HepG2 (cell line): ENCODE data around the gene CRNKL1. TPM values are rescaled to one million over a fixed set of nuclear protein-coding genes. Genes with fewer than 3 reads are reported as not detected.

Source experiments
- HIC2 ChIP-seq: sonication (generic); formaldehyde crosslinking; IDR thresholded peaks from 2 replicates; pipeline ENCODE4 v1.9.0; 2022; ENCODE audit warnings: low read depth, missing genetic modification reagents
- LRRFIP1 ChIP-seq: sonication (generic); formaldehyde crosslinking; conservative IDR thresholded peaks from 2 replicates; pipeline ENCODE4 v1.4.0; 2020; ENCODE audit warnings: missing genetic modification reagents
- MAX ChIP-seq: IDR thresholded peaks from 2 replicates; pipeline ENCODE4 v1.6.1; 2012; ENCODE audit warnings: inconsistent platforms
- NFAT5 ChIP-seq: sonication (generic); formaldehyde crosslinking; IDR thresholded peaks from 2 replicates; pipeline ENCODE4 v1.4.0; 2020; ENCODE audit warnings: missing genetic modification reagents
- RARG ChIP-seq: sonication (generic); formaldehyde crosslinking; IDR thresholded peaks from 2 replicates; pipeline ENCODE4 v1.4.0; 2020; ENCODE audit warnings: low read depth, mild to moderate bottlenecking, missing genetic modification reagents
- RFX3 ChIP-seq: IDR thresholded peaks from 2 replicates; pipeline ENCODE4 v1.6.1; 2016; ENCODE audit warnings: missing biosample characterization, missing genetic modification reagents
- SP140L ChIP-seq: sonication (generic); formaldehyde crosslinking; IDR thresholded peaks from 2 replicates; pipeline ENCODE4 v1.4.0; 2020; ENCODE audit warnings: missing genetic modification reagents, borderline replicate concordance
- ZBTB25 ChIP-seq: IDR thresholded peaks from 2 replicates; pipeline ENCODE4 v1.6.1; 2018; ENCODE audit warnings: missing genetic modification reagents
- ZBTB49 ChIP-seq: sonication (generic); formaldehyde crosslinking; IDR thresholded peaks from 2 replicates; pipeline ENCODE4 v1.4.0; 2020; ENCODE audit warnings: missing genetic modification reagents, borderline replicate concordance
- ZNF296 ChIP-seq: sonication (generic); formaldehyde crosslinking; conservative IDR thresholded peaks from 2 replicates; pipeline ENCODE4 v1.5.0; 2020; ENCODE audit warnings: mild to moderate bottlenecking, missing genetic modification reagents
- polyA plus RNA-seq, 8 experiments: library from polyadenylated mRNA; depleted of rRNA in 3 of 8; stranded (reverse) in 7 of 8; unstranded in 1 of 8; fragments of >200 nt; fragmentation: Illumina TruSeq in 4 of 8; extraction: Trizol in 4 of 8; gene quantifications; 2 replicates each; pipeline versions ENCODE4 v1.2.1 to v1.2.3, GENCODE V29; 2011 to 2016; ENCODE audit warnings: low read depth in 4 of 8, missing spikeins in 1 of 8, mixed read lengths in 1 of 8; ENCODE audit not compliant: insufficient read depth in 1 of 8
- total RNA-seq, 5 experiments: library from RNA; depleted of rRNA; stranded (reverse); fragments of >200 nt; fragmentation: Illumina TruSeq; extraction: Trizol; gene quantifications; 2 replicates each; pipeline ENCODE4 v1.2.3, GENCODE V29; 2016; ENCODE audit warnings: low read depth in 1 of 5

CRNKL1 gene
- total and polyA plus RNA-seq, 2 of the 13 experiments (the other 11 are each of a cell fraction or from before 2014, with no cell fraction given): 12.3 to 64.5 TPM

GRCh38 chr20:20002101-20002998 is 49.9 kb downstream of the CRNKL1 start (continued):
- no peak for TF ChIP-seq NFAT5 (CRISPR knock-in tag)
- TF ChIP-seq RFX3: peak; percentile 28; the same call in 1 of the 2 replicates
- no peak for TF ChIP-seq LRRFIP1 (CRISPR knock-in tag)
- TF ChIP-seq MAX: no peak; the same call in 1 of the 2 replicates
- TF ChIP-seq ZNF296 (CRISPR knock-in tag): no peak
- TF ChIP-seq SP140L (CRISPR knock-in tag): no peak
- no peak for TF ChIP-seq RARG (CRISPR knock-in tag)
- TF ChIP-seq ZBTB49 (CRISPR knock-in tag): peak; percentile 74; the same call in 1 of the 2 replicates
- TF ChIP-seq HIC2 (CRISPR knock-in tag): no peak
- 0 out of 2 replicates have a peak, but pooled peaks have one; percentile 14 for TF ChIP-seq ZBTB25
